ENCODE results near the gene THRB. TPM values are rescaled to one million over a fixed set of nuclear protein-coding genes. Genes with fewer than 3 reads are reported as not detected.

Gene THRB
- total RNA-seq, 4 donors from 2014 or later, result 9.8 to 52.4 (median 31.3) TPM

DNA sequence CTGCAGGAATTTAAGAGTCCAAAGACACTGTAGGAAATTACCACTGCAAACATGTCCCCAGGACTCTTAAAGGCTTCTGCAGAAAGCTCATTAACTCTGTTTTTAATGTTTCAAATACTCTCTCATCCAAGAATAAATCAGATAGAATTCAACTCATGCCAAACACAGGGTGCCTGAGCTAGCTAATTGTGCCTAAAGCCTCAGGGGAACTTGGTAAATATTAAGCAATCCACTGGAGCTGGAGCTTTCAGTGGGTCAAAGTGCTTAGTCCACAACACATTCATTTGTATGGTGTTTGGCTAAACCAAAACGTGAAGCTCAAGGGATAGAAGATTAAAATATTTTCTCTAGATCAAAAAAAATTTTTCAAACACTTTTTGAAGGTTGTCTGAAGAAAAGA lies 131.4 kb downstream of the THRB start:
- Histone ChIP-seq H3K36me3 (no peaks in the 10 kb centered on the region), H3K9me3 (no peaks in the 10 kb centered on the region), H3K4me3 (no peak overlapping the region), H3K4me1 (peaks cover 19 to 53% (median 28%) of the 10 kb centered on the region in 4 donors), H3K27me3 (no peaks in the 10 kb centered on the region), H3K27ac (peak overlapping the region in 2 of 4 donors; percentile 1 to 5)
- intact Hi-C loops (cut with DNase I; ENCODE audit: low total_unique reads) (no loop called here), in situ Hi-C loops (cut with MboI; ENCODE audit: low pct_ligation_motif_present in 1 of 4, low pct_unique_long_range_greater_than_20kb in 1 of 4, low sequenced_read_pairs in 3 of 4) (no loop called here)
- no peak for DNase-seq
- no peak for TF ChIP-seq POLR2AphosphoS5 (IDR thresholded peaks at IDR 0.05)
- no peak for TF ChIP-seq EP300 (IDR thresholded peaks at IDR 0.05; ENCODE audit: low read depth)
- TF ChIP-seq POLR2A (IDR thresholded peaks at IDR 0.05), result no peak
- TF ChIP-seq CTCF (IDR thresholded peaks at IDR 0.05), result no peak
- 13 to 18% methylated on average over 1 of the region's 1 CpG for WGBS, 2 donors (ENCODE audit: low coverage in 1 of 2)

GRCh38 chr3:24361623-24362022 lies 133.0 kb downstream of the THRB start:
- Histone ChIP-seq H3K9me3 (no peaks in the 10 kb centered on the region), H3K27ac (no peak overlapping the region), H3K27me3 (no peaks in the 10 kb centered on the region), H3K4me1 (peaks cover 8 to 38% (median 21%) of the 10 kb centered on the region in 4 donors), H3K4me3 (no peak overlapping the region), H3K36me3 (no peaks in the 10 kb centered on the region)
- WGBS, 2 donors (ENCODE audit: low coverage in 1 of 2), result 80 to 93% methylated on average over 2 of the region's 2 CpGs
- intact Hi-C loops (cut with DNase I; ENCODE audit: low total_unique reads) (no loop called here), in situ Hi-C loops (cut with MboI; ENCODE audit: low pct_ligation_motif_present in 1 of 4, low pct_unique_long_range_greater_than_20kb in 1 of 4, low sequenced_read_pairs in 3 of 4) (no loop called here)
- no peak for DNase-seq
- no peak for TF ChIP-seq POLR2A (IDR thresholded peaks at IDR 0.05)
- TF ChIP-seq EP300 (IDR thresholded peaks at IDR 0.05; ENCODE audit: low read depth), result no peak
- no peak for TF ChIP-seq POLR2AphosphoS5 (IDR thresholded peaks at IDR 0.05)
- no peak for TF ChIP-seq CTCF (IDR thresholded peaks at IDR 0.05)

DNA sequence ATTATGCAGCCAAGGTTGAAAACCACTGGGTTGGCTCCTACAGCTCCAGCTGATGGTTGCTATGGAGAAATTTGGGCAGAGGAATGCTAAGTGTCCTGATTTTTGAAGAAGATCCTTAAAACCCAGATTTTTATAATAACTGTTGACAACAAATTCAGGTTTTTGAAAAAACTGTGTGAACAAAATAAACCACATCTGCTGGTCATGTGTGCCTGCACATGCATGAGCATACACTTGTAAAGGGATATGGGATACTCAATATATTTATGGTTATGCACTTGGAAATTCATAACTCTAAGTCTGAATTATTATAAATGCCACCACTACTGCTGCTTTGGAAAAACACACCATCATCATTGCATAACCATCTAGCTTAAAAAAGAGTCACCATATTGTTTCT lies 133.7 kb downstream of the THRB start:
- no peaks in the 10 kb centered on the region for H3K27me3 ChIP-seq
- H3K36me3 ChIP-seq, result no peaks in the 10 kb centered on the region
- DNase-seq, result no peak
- in situ Hi-C loops (cut with MboI; ENCODE audit: low pct_ligation_motif_present in 1 of 4, low pct_unique_long_range_greater_than_20kb in 1 of 4, low sequenced_read_pairs in 3 of 4), result no loop called here
- no peak overlapping the region for H3K4me3 ChIP-seq
- TF ChIP-seq CTCF (IDR thresholded peaks at IDR 0.05), result no peak
- no peak for TF ChIP-seq POLR2AphosphoS5 (IDR thresholded peaks at IDR 0.05)
- no peak for TF ChIP-seq EP300 (IDR thresholded peaks at IDR 0.05; ENCODE audit: low read depth)
- no peak for TF ChIP-seq POLR2A (IDR thresholded peaks at IDR 0.05)
- no peak overlapping the region for H3K27ac ChIP-seq
- peaks cover 8 to 32% (median 21%) of the 10 kb centered on the region in 4 donors for H3K4me1 ChIP-seq
- intact Hi-C loops (cut with DNase I; ENCODE audit: low total_unique reads), result no loop called here
- no peaks in the 10 kb centered on the region for H3K9me3 ChIP-seq

DNA sequence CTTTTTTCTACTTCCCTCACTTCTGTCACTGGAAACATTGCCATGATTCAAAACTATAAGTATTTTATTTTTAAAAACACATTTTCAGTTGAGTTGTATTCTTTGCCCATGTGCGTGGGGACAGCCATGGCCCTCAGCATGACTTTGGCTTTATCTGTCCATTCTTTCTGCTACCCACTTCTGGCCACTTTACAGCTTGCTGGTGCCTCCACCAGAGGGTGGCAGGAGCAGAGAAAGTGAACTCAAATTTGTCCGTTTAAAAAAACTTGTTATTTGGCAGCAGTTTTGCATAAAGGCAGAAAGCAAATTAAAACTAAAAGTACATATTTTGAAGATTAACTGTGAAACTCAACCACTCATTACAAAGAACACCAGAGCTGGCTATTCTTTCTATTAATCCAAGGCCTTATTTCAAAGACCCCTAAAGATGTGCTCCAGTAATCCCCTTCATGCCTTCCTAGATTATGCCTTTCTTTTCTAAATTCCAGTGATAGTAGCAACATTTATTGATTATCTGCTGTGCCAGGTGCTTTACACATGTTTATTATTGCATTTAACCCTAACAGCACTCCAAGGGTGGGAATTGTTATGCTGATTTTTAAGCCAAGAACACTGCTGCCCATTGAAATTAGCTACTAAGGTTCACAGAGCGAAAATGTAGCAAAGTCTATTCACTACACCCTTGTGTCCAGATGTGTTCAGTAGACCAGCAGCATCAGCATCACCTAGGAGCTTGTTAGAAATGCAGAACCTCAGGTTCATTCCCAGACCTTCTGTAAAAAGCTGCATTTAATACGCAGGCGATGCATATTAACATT lies 134.8 kb downstream of the THRB start:
- H3K27ac ChIP-seq, result no peak overlapping the region
- H3K36me3 ChIP-seq, result no peaks in the 10 kb centered on the region
- TF ChIP-seq POLR2A (IDR thresholded peaks at IDR 0.05), result no peak
- TF ChIP-seq POLR2AphosphoS5 (IDR thresholded peaks at IDR 0.05), result no peak
- TF ChIP-seq EP300 (IDR thresholded peaks at IDR 0.05; ENCODE audit: low read depth), result no peak
- TF ChIP-seq CTCF (IDR thresholded peaks at IDR 0.05), result peak in 3 of 5 experiments; percentile 16 to 30 (median 18)
- H3K27me3 ChIP-seq, result no peaks in the 10 kb centered on the region
- intact Hi-C loops (cut with DNase I; ENCODE audit: low total_unique reads) (no loop called here), in situ Hi-C loops (cut with MboI; ENCODE audit: low pct_ligation_motif_present in 1 of 4, low pct_unique_long_range_greater_than_20kb in 1 of 4, low sequenced_read_pairs in 3 of 4) (no loop called here)
- peaks cover 8 to 21% (median 12%) of the 10 kb centered on the region in 4 donors for H3K4me1 ChIP-seq
- no peak overlapping the region for H3K4me3 ChIP-seq
- WGBS, 2 donors (ENCODE audit: low coverage in 1 of 2), result 60 to 65% methylated on average over 4 to 5 of the region's 5 CpGs
- DNase-seq, result no peak
- no peaks in the 10 kb centered on the region for H3K9me3 ChIP-seq
